ENCODE data around the gene PRPF19. TPM values are rescaled to one million over a fixed set of nuclear protein-coding genes. Genes with fewer than 3 reads are reported as not detected.
A peak's percentile ranks its signal among the peaks of the same experiment; 100 is the strongest.

The PRPF19 gene
- total and polyA plus RNA-seq, 9 donors: 32.6 to 94.5 (median 73.4) TPM

DNA sequence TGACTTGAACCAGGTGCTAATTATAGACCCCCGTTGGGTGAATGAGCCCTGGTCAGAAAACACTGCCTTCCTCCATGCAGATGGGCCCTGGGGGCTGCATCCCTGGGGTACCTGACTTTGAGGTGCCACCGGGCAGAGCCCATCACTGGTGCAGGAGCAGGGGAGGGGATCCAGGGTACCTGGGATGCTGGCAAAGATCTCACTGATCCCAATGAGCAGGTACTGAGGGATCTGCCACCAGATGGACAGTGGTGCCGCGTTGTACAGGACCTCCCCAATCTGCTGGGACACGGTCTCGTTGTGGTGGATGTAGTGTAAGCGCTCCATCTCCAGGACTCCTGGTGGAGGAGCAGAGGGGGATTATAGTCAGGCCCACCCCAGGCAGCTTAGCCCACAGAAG, 32.9 kb upstream of the PRPF19 start:
- DNase-seq: no peak
- WGBS (ENCODE audit: insufficient coverage): 86% methylated on average over 6 of the region's 7 CpGs
- H3K9me3 ChIP-seq (replicated peaks; ENCODE audit: control insufficient read depth, low read depth, low read length): no peaks in the 10 kb centered on the region
- H3K27me3 ChIP-seq (ENCODE audit: control insufficient read depth, insufficient read depth, low read length): no peaks in the 10 kb centered on the region
- no peak overlapping the region for H3K27ac ChIP-seq (ENCODE audit: low read length)
- peaks cover 42% of the 10 kb centered on the region for H3K36me3 ChIP-seq (ENCODE audit: control insufficient read depth, insufficient read depth, low read length)
- H3K4me1 ChIP-seq (ENCODE audit: control insufficient read depth, insufficient read depth, low read length): peaks cover 10% of the 10 kb centered on the region
- H3K4me3 ChIP-seq (ENCODE audit: low read length): no peak overlapping the region

GRCh38 chr11:60938500-60938899, 32.1 kb upstream of the PRPF19 start:
- Histone ChIP-seq H3K9me3 (replicated peaks; ENCODE audit: control insufficient read depth, low read depth, low read length) (no peaks in the 10 kb centered on the region), H3K36me3 (ENCODE audit: control insufficient read depth, insufficient read depth, low read length) (peaks cover 50% of the 10 kb centered on the region), H3K4me3 (ENCODE audit: low read length) (no peak overlapping the region), H3K27me3 (ENCODE audit: control insufficient read depth, insufficient read depth, low read length) (no peaks in the 10 kb centered on the region), H3K4me1 (ENCODE audit: control insufficient read depth, insufficient read depth, low read length) (peaks cover 10% of the 10 kb centered on the region), H3K27ac (ENCODE audit: low read length) (no peak overlapping the region)
- DNase-seq: no peak
- 62% methylated on average over 9 of the region's 9 CpGs for WGBS (ENCODE audit: insufficient coverage)

DNA sequence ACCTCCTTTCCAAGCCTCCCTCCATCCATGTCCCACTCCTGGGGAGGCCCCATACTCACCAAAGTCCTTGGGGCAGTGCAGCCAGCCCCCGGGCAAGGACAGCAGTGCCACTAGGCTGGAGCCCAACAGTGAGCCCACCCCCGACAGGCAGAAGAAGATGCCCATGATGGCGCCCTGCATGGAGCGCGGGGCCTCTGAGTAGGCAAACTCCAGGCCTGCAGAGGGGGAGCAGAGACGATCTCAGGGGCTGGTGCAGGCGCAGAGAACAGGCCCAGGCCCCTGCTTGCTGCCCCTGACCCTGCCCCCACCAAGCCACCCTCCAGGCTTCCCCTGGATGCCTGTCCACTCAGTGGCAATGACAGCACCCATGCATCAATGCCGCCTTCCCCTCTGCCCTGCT, 31.4 kb upstream of the PRPF19 start:
- no peaks in the 10 kb centered on the region for H3K27me3 ChIP-seq (ENCODE audit: control insufficient read depth, insufficient read depth, low read length)
- H3K36me3 ChIP-seq (ENCODE audit: control insufficient read depth, insufficient read depth, low read length): peaks cover 56% of the 10 kb centered on the region
- 93% methylated on average over 6 of the region's 8 CpGs for WGBS (ENCODE audit: insufficient coverage)
- no peak overlapping the region for H3K4me3 ChIP-seq (ENCODE audit: low read length)
- no peaks in the 10 kb centered on the region for H3K9me3 ChIP-seq (replicated peaks; ENCODE audit: control insufficient read depth, low read depth, low read length)
- no peak overlapping the region for H3K27ac ChIP-seq (ENCODE audit: low read length)
- no peak for DNase-seq
- H3K4me1 ChIP-seq (ENCODE audit: control insufficient read depth, insufficient read depth, low read length): peaks cover 9% of the 10 kb centered on the region

DNA sequence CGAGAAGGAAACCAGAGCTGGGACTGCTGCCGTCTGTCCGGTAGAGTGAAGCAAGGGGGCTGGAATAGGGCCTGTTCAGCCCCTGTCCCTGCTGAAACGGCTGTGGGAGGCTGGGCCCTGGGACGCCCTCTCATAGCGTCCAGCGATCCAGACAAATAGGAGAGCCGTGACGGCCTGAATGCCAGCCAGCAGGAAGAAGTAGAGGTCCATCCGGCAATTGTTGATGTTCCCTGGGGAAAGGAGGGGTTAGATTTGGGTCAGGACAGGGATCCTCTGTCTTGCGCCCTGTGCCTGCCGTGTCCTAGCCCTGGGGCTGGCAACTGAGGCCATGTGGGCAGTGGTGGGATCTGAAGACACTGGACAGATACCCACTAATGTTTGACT, 30.8 kb upstream of the PRPF19 start:
- peak; percentile 31 for DNase-seq
- Histone ChIP-seq H3K4me3 (ENCODE audit: low read length) (no peak overlapping the region), H3K36me3 (ENCODE audit: control insufficient read depth, insufficient read depth, low read length) (peaks cover 61% of the 10 kb centered on the region), H3K27ac (ENCODE audit: low read length) (peak overlapping the region; percentile 42), H3K4me1 (ENCODE audit: control insufficient read depth, insufficient read depth, low read length) (peaks cover 9% of the 10 kb centered on the region), H3K27me3 (ENCODE audit: control insufficient read depth, insufficient read depth, low read length) (no peaks in the 10 kb centered on the region), H3K9me3 (replicated peaks; ENCODE audit: control insufficient read depth, low read depth, low read length) (no peaks in the 10 kb centered on the region)
- WGBS (ENCODE audit: insufficient coverage): 45% methylated on average over 11 of the region's 12 CpGs

DNA sequence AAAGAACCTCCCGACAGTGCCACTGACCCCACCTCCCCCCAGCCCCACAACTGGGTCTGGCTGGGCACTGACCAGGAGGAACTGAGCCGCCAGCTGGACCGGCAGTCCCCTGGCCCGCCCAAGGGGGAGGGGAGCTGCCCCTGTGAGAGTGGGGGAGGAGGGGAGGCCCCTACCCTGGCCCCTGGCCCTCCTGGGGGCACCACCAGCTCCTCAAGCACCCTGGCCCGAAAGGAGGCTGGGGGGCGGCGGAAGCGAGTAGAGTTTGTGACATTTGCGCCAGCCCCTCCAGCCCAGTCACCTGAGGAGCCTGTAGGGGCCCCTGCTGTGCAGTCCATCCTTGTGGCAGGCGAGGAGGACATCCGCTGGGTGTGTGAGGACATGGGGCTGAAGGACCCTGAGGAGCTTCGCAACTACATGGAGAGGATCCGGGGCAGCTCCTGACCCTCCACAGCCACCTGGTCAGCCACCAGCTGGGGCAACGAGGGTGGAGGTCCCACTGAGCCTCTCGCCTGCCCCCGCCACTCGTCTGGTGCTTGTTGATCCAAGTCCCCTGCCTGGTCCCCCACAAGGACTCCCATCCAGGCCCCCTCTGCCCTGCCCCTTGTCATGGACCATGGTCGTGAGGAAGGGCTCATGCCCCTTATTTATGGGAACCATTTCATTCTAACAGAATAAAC, 30.2 kb upstream of the PRPF19 start:
- Histone ChIP-seq H3K4me3 (ENCODE audit: low read length) (no peak overlapping the region), H3K36me3 (ENCODE audit: control insufficient read depth, insufficient read depth, low read length) (peaks cover 63% of the 10 kb centered on the region), H3K27ac (ENCODE audit: low read length) (peak overlapping the region; percentile 42), H3K9me3 (replicated peaks; ENCODE audit: control insufficient read depth, low read depth, low read length) (no peaks in the 10 kb centered on the region), H3K4me1 (ENCODE audit: control insufficient read depth, insufficient read depth, low read length) (peaks cover 7% of the 10 kb centered on the region), H3K27me3 (ENCODE audit: control insufficient read depth, insufficient read depth, low read length) (no peaks in the 10 kb centered on the region)
- WGBS (ENCODE audit: insufficient coverage): 77% methylated on average over 9 of the region's 18 CpGs
- no peak for DNase-seq

DNA sequence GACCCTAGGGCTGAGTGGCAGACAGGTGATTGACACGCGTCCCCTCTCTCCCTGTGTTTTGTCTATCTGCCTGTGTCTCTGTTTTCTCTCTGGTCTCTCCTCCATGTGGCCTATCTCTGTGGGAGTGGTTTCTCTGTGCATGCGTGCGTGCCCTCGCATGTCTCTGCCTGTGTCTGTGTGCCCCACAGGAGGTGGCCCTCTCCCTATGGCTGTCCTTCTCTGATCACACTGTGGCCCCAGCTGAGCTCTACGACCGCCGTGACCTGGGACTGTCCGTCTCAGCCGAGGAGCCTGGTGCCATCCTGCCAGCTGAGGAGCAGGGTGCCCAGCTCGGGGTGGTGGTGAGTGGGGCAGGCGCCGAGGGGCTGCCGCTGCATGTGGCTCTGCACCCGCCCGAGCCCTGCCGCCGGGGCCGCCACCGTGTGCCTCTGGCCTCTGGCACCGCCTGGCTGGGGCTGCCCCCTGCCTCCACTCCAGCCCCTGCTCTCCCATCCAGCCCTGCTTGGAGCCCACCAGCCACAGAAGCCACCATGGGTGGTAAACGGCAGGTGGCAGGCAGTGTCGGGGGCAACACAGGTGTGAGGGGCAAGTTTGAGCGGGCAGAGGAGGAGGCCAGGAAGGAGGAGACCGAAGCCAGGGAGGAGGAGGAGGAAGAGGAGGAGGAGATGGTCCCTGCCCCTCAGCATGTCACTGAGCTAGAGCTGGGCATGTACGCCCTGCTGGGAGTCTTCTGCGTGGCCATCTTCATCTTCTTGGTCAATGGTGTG, 29.5 kb upstream of the PRPF19 start:
- H3K27ac ChIP-seq (ENCODE audit: low read length): no peak overlapping the region
- H3K36me3 ChIP-seq (ENCODE audit: control insufficient read depth, insufficient read depth, low read length): peaks cover 68% of the 10 kb centered on the region

GRCh38 chr11:60934790-60935605, 28.6 kb upstream of the PRPF19 start:
- WGBS (ENCODE audit: insufficient coverage): 91% methylated on average over 13 of the region's 21 CpGs
- peaks cover 77% of the 10 kb centered on the region for H3K36me3 ChIP-seq (ENCODE audit: control insufficient read depth, insufficient read depth, low read length)
- no peaks in the 10 kb centered on the region for H3K27me3 ChIP-seq (ENCODE audit: control insufficient read depth, insufficient read depth, low read length)
- H3K9me3 ChIP-seq (replicated peaks; ENCODE audit: control insufficient read depth, low read depth, low read length): no peaks in the 10 kb centered on the region
- H3K4me1 ChIP-seq (ENCODE audit: control insufficient read depth, insufficient read depth, low read length): peaks cover 7% of the 10 kb centered on the region
- no peak for DNase-seq
- no peak overlapping the region for H3K4me3 ChIP-seq (ENCODE audit: low read length)
- H3K27ac ChIP-seq (ENCODE audit: low read length): no peak overlapping the region

More for the DNA sequence above, 29.5 kb upstream of the PRPF19 start:
- H3K9me3 ChIP-seq (replicated peaks; ENCODE audit: control insufficient read depth, low read depth, low read length): no peaks in the 10 kb centered on the region
- no peak for DNase-seq
- H3K27me3 ChIP-seq (ENCODE audit: control insufficient read depth, insufficient read depth, low read length): no peaks in the 10 kb centered on the region
- 90% methylated on average over 19 of the region's 27 CpGs for WGBS (ENCODE audit: insufficient coverage)
- peaks cover 7% of the 10 kb centered on the region for H3K4me1 ChIP-seq (ENCODE audit: control insufficient read depth, insufficient read depth, low read length)
- H3K4me3 ChIP-seq (ENCODE audit: low read length): no peak overlapping the region

GRCh38 chr11:60934124-60934789, 27.9 kb upstream of the PRPF19 start:
- no peak for DNase-seq
- Histone ChIP-seq H3K27me3 (ENCODE audit: control insufficient read depth, insufficient read depth, low read length) (no peaks in the 10 kb centered on the region), H3K9me3 (replicated peaks; ENCODE audit: control insufficient read depth, low read depth, low read length) (no peaks in the 10 kb centered on the region), H3K36me3 (ENCODE audit: control insufficient read depth, insufficient read depth, low read length) (peaks cover 79% of the 10 kb centered on the region), H3K27ac (ENCODE audit: low read length) (no peak overlapping the region), H3K4me1 (ENCODE audit: control insufficient read depth, insufficient read depth, low read length) (peaks cover 7% of the 10 kb centered on the region), H3K4me3 (ENCODE audit: low read length) (no peak overlapping the region)
- 89% methylated on average over 57 of the region's 57 CpGs for WGBS (ENCODE audit: insufficient coverage)

DNA sequence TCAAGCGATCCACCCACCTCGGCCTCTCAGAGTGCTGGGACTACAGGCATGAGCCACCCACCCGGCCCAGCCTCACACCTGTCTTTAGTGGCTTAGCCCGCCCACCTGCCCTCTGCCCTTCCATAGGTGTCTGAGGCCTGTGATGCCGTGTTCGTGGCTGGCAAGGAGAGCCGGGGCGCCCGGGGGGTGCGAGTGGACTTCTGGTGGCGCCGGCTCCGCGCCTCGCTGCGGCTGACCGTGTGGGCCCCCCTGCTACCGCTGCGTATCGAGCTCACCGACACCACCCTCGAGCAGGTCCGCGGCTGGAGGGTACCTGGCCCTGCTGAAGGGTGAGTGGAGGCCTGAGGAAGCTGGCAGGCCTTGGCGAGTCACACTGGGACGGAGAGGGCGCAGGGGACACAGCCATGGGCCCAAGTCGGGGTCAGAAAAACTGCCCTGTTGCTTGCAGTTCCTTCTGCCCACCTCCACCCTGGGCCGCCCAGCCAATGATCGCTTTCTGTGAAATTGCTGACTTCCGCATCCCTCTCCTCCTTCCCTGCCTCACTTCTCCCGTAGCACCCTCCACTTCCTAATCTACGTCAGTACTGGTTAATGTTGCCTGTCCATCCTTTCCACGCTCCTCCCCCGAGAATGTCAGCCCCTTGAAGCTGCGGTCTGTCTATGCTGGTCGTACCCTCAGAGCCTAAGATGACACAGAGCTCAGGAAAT, 27.2 kb upstream of the PRPF19 start:
- H3K27me3 ChIP-seq (ENCODE audit: control insufficient read depth, insufficient read depth, low read length): no peaks in the 10 kb centered on the region
- H3K36me3 ChIP-seq (ENCODE audit: control insufficient read depth, insufficient read depth, low read length): peaks cover 82% of the 10 kb centered on the region
- no peak overlapping the region for H3K4me3 ChIP-seq (ENCODE audit: low read length)
- 94% methylated on average over 37 of the region's 37 CpGs for WGBS (ENCODE audit: insufficient coverage)
- DNase-seq: no peak
- H3K27ac ChIP-seq (ENCODE audit: low read length): no peak overlapping the region
- peaks cover 7% of the 10 kb centered on the region for H3K4me1 ChIP-seq (ENCODE audit: control insufficient read depth, insufficient read depth, low read length)
- H3K9me3 ChIP-seq (replicated peaks; ENCODE audit: control insufficient read depth, low read depth, low read length): no peaks in the 10 kb centered on the region
